ENCODE measurements around the gene PDIA5.
"Not testable (repeated sequence)": the region's sequence is repeated elsewhere in the genome, so short reads cannot be mapped to it uniquely, and the experiment has no call there.

PDIA5 gene

DNA sequence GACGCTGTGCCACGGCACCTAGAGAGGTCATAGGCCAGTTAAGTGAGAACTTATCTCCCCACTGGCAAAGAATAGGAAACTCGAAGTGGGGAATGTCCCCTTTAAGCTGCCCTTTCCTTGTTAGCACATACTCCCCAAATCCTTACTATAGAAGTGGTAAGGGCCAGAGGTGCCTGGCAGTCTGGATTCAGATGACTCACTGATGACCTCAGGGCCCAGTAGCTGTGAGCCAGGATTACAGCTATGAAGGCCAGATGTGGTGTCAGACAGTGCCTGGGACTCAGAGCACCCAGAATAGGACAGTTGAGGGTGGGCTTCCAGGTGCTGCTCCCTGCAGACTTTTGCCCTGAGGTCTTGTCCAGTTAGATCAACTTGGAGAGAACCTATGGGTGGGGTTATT, 37.7 kb downstream of the PDIA5 start:
- Histone ChIP-seq H3K9me3 (ENCODE audit: control insufficient read depth, low read length) (no peaks in the 10 kb centered on the region), H3K9ac (ENCODE audit: low read length) (no peak overlapping the region), H3K27me3 (ENCODE audit: control insufficient read depth, insufficient read depth, low read length) (no peaks in the 10 kb centered on the region), H3K4me1 (ENCODE audit: control insufficient read depth, insufficient read depth, low read length) (peaks cover 12% of the 10 kb centered on the region), H3K4me3 (ENCODE audit: low read length) (no peak overlapping the region), H3K36me3 (ENCODE audit: control insufficient read depth, insufficient read depth, low read length) (peaks cover 33% of the 10 kb centered on the region)

DNA sequence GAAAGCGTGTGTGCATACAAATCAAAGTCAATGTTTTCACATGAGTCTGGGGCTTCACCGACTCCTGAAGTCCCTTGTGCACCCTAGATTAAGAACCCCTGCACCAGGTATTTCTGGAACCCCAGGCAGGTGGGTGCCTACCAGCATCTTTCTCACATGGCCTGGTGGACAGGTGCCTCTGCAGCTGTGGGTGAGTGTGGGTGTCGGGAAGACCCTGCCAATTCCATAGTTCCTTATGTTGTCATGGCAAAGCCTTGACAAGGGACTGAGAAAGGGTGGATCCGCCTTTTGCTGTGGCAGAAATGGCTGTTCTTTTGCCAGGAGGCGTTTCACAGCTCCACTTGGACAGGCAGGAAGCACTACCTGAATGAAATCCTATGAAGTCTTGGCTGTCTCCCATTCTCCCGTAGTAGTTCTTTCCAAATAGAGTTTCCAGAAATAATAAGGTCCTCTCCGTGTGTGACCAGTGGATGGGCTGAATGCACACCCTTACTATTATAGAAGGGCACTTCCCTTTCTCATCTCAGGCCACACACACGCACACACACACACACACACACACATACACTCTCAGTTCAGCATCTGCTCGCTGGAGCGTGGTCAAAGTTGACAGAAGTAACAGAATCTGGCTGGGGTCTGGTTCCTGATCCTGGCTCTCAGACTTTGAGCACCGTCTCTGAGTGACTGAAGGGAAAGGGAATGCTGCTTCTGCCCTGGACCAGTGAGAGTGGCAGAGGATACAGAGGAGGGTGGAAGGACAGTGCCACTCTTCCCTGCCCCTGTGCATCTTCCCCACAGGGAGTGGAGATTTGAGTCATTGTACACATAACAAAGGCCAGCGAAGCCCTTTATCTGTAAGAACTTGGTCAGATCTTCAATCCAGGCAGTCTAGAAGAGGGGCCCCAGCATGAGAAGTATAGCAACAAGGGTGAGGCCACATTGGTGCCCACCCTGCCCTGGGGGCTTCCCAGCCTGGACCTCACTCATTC, 38.7 kb downstream of the PDIA5 start:
- H3K36me3 ChIP-seq (ENCODE audit: control insufficient read depth, insufficient read depth, low read length) = peaks cover 32% of the 10 kb centered on the region
- H3K4me3 ChIP-seq (ENCODE audit: low read length) = no peak overlapping the region
- H3K27me3 ChIP-seq (ENCODE audit: control insufficient read depth, insufficient read depth, low read length) = no peaks in the 10 kb centered on the region
- H3K9me3 ChIP-seq (ENCODE audit: control insufficient read depth, low read length) = no peaks in the 10 kb centered on the region
- H3K9ac ChIP-seq (ENCODE audit: low read length) = no peak overlapping the region
- H3K4me1 ChIP-seq (ENCODE audit: control insufficient read depth, insufficient read depth, low read length) = peaks cover 12% of the 10 kb centered on the region

DNA sequence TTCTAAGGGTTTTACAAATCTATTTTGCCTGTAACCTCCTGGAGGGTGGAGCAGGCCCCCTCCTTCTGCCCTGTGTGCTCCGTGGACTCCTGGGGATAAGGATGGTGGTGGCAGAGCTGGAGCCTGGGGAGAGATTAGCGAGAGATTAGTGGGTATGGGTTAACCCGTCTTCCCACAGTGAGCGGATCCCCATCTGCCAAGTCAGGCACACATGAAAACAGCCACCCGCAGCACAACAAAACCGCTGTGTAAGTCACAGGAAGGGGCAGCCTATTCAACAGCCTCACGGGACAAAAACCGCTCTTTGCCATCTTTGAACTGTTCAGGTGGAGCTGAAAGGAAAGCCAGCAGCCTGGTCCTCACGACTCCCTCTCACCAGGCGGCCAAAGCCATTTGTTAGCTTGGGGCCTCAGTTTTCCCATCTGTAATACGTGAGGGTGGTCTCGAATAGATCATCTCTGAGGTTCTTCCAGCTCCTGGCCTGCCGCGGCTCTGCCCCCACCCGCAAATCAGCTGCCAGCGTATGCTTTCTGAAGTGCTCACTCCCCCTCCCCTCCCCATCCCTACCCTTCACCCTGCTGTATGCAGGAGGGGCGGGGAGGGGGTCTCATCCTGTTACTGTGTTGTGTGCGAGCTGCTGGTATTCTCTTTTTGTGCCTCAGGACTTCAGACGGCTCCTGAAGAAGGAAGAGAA, 43.6 kb downstream of the PDIA5 start:
- H3K4me1 ChIP-seq (ENCODE audit: control insufficient read depth, insufficient read depth, low read length) = no peaks in the 10 kb centered on the region
- H3K36me3 ChIP-seq (ENCODE audit: control insufficient read depth, insufficient read depth, low read length) = peaks cover 35% of the 10 kb centered on the region

DNA sequence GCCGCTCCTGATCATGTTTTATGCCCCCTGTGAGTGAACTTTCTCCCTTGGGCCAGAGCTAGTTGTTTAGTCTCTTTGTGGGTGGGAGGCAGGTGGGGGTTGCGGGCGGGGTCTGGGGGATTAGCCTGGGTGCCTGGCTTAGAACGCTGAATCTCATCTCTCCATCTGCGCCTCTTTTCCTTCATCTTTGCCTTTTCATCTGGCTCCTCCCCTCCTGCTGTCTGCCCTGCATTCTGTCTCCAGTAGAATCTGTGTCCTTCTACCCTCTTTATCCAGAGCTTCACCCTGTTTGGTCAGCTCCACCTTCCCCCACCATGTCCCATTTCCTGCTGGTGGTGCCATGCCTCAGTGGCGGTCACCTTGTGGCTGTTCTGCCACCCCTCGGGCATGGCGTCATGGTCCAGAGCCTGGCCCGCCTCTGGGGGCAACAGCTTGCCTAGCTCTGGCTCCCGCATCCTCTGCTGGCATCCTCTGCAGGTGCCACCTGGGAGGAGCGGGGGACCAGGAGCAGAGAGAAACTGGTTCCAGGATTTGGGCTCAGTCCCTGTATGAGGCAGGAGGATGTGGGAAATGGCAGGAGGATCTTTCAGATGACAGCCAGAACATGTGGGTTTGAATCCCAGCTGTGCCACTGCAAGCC, 44.3 kb downstream of the PDIA5 start:
- Histone ChIP-seq H3K4me3 (ENCODE audit: low read length) (no peak overlapping the region), H3K4me1 (ENCODE audit: control insufficient read depth, insufficient read depth, low read length) (no peaks in the 10 kb centered on the region), H3K36me3 (ENCODE audit: control insufficient read depth, insufficient read depth, low read length) (peaks cover 29% of the 10 kb centered on the region), H3K9me3 (ENCODE audit: control insufficient read depth, low read length) (no peaks in the 10 kb centered on the region), H3K9ac (ENCODE audit: low read length) (no peak overlapping the region), H3K27me3 (ENCODE audit: control insufficient read depth, insufficient read depth, low read length) (no peaks in the 10 kb centered on the region)

More for the DNA sequence above, 43.6 kb downstream of the PDIA5 start:
- no peak overlapping the region for H3K9ac ChIP-seq (ENCODE audit: low read length)
- no peak overlapping the region for H3K4me3 ChIP-seq (ENCODE audit: low read length)
- H3K9me3 ChIP-seq (ENCODE audit: control insufficient read depth, low read length) = no peaks in the 10 kb centered on the region
- no peaks in the 10 kb centered on the region for H3K27me3 ChIP-seq (ENCODE audit: control insufficient read depth, insufficient read depth, low read length)

DNA sequence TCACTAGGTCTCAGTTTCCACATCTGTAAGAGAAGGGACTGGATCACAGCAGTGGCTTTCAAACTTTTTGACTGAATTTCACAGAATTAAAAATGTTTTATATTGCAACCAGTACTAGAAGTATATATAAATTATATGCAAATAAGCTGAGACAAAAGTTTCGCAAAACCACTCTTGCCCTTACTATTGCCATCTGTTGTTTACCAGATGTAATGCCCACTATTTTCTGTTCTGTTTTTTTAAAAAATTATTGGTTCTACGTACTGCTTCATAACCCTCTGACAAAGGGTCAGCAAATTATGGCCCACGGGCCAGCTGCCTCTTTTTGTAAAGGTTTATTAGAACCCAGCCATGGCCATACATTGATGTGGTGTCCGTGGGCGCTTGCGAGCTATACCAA, 44.8 kb downstream of the PDIA5 start:
- Histone ChIP-seq H3K9ac (ENCODE audit: low read length) (no peak overlapping the region), H3K4me3 (ENCODE audit: low read length) (no peak overlapping the region), H3K36me3 (ENCODE audit: control insufficient read depth, insufficient read depth, low read length) (peaks cover 30% of the 10 kb centered on the region), H3K9me3 (ENCODE audit: control insufficient read depth, low read length) (no peaks in the 10 kb centered on the region), H3K27me3 (ENCODE audit: control insufficient read depth, insufficient read depth, low read length) (no peaks in the 10 kb centered on the region), H3K4me1 (ENCODE audit: control insufficient read depth, insufficient read depth, low read length) (no peaks in the 10 kb centered on the region)

DNA sequence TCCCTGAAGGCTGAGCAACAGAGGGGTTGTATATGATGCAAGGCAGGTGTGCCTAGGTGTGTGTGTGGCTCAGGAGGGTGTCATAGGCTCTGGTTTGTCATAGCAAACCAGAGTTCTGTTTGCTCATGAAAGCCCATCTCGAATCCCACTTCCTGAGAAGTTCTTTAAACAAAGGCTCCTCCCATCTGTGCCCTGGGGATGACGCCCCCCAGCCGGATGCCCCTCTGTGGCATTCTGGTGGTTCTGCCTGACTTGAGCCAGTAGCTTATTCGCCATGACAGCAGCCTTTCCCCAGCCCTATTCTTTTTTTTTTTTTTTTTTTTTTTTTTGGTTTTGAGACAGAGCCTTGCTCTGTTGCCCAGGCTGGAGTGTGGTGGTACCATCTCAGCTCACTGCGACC, 45.4 kb downstream of the PDIA5 start:
- no peak overlapping the region for H3K4me3 ChIP-seq (ENCODE audit: low read length)
- H3K36me3 ChIP-seq (ENCODE audit: control insufficient read depth, insufficient read depth, low read length) = peaks cover 27% of the 10 kb centered on the region
- H3K9me3 ChIP-seq (ENCODE audit: control insufficient read depth, low read length) = no peaks in the 10 kb centered on the region
- no peaks in the 10 kb centered on the region for H3K27me3 ChIP-seq (ENCODE audit: control insufficient read depth, insufficient read depth, low read length)
- no peak overlapping the region for H3K9ac ChIP-seq (ENCODE audit: low read length)
- no peaks in the 10 kb centered on the region for H3K4me1 ChIP-seq (ENCODE audit: control insufficient read depth, insufficient read depth, low read length)

DNA sequence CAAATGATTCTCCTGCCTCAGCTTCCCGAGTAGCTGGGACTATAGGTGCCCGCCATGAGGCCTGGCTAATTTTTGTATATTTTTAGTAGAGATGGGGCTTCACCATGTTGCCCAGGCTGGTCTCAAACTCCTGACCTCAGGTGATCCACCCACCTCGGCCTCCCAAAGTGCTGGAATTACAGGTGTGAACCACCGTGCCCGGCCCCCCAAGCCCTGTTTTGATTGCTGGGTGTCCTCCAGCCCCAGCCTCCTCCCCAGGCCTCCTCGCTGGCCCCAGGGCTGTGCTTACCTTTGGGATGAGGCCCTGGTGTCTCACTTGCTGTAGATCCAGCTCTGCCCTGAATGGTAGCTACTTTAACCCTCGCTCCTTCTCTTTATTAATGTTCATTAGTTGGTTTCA, 45.8 kb downstream of the PDIA5 start:
- H3K4me3 ChIP-seq (ENCODE audit: low read length); H3K9ac ChIP-seq (ENCODE audit: low read length); H3K9me3 ChIP-seq (ENCODE audit: control insufficient read depth, low read length); H3K27me3 ChIP-seq (ENCODE audit: control insufficient read depth, insufficient read depth, low read length); H3K4me1 ChIP-seq (ENCODE audit: control insufficient read depth, insufficient read depth, low read length): not testable (repeated sequence)
- H3K36me3 ChIP-seq (ENCODE audit: control insufficient read depth, insufficient read depth, low read length) = peaks cover 23% of the 10 kb centered on the region

DNA sequence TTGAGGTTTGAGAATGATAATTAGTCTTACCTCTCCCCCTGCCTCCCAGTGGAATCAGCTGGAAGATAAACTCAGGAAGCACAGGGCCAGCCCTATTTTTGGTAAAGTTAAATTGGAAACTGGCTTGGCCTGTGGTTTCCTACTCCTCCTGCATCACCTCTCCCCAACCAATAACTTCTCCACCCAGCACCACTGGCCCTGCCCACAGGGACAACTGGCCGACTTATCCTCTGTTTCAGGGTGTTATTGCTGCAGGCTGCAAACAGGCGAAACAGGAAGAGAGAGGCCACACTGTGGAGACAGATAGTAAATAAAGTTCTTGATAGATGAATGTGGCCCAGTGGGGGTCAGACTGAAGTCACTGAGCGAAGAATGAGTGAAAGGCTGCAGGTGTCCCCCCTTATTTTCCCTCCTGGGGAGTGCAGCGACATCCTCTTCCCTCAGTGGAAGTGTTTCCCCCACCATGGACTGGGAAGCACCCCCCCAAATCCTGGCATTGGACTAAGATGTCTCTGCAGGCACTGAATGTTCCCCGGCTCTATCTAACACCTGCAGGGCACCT, 47.1 kb downstream of the PDIA5 start:
- Histone ChIP-seq H3K27me3 (ENCODE audit: control insufficient read depth, insufficient read depth, low read length) (no peaks in the 10 kb centered on the region), H3K4me1 (ENCODE audit: control insufficient read depth, insufficient read depth, low read length) (no peaks in the 10 kb centered on the region), H3K9ac (ENCODE audit: low read length) (no peak overlapping the region), H3K9me3 (ENCODE audit: control insufficient read depth, low read length) (no peaks in the 10 kb centered on the region), H3K36me3 (ENCODE audit: control insufficient read depth, insufficient read depth, low read length) (peaks cover 20% of the 10 kb centered on the region), H3K4me3 (ENCODE audit: low read length) (no peak overlapping the region)

DNA sequence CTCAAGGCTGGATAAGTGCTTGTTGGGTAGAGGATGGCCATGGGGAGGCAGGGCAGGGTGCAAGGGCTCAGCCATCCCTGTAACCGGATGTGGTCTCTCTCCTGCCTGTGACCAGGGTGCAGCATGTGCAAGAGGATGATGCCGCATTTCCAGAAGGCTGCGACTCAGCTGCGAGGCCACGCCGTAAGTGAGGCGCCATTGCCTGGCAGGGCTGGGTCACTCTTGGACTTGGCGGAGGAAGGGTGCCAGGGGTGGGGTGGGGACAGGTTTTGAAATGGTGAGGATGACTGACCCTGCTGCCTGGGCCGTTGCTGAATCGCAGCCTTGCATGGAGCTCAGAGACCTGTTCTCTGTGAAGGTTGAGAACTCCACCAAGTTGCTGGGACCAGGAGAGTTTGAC, 49.3 kb downstream of the PDIA5 start:
- peaks cover 17% of the 10 kb centered on the region for H3K36me3 ChIP-seq (ENCODE audit: control insufficient read depth, insufficient read depth, low read length)
- H3K4me1 ChIP-seq (ENCODE audit: control insufficient read depth, insufficient read depth, low read length) = no peaks in the 10 kb centered on the region

DNA sequence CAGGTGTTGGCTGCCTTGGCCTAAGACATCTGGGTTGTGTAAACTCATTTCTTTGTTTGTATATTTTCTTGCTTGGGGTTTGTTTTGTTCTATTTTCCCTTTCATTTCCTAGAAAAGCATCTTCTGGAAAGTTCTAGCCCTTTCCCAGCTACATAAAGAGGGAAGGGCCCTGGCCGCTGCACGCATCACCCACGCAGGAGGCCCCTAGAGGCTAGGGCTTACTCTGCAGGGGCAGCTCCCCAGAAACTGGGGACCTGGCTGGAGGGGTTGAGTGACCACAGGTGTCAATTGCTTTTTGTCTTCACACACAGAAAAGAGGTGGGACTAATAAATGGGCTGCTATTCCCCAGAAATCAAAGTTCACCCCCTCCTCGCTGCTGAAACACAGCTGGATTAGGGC, 52.6 kb downstream of the PDIA5 start:
- H3K4me3 ChIP-seq (ENCODE audit: low read length) = no peak overlapping the region
- no peak overlapping the region for H3K9ac ChIP-seq (ENCODE audit: low read length)
- no peaks in the 10 kb centered on the region for H3K4me1 ChIP-seq (ENCODE audit: control insufficient read depth, insufficient read depth, low read length)
- peaks cover 19% of the 10 kb centered on the region for H3K36me3 ChIP-seq (ENCODE audit: control insufficient read depth, insufficient read depth, low read length)
- H3K27me3 ChIP-seq (ENCODE audit: control insufficient read depth, insufficient read depth, low read length) = no peaks in the 10 kb centered on the region
- H3K9me3 ChIP-seq (ENCODE audit: control insufficient read depth, low read length) = no peaks in the 10 kb centered on the region

More for the DNA sequence above, 49.3 kb downstream of the PDIA5 start:
- no peak overlapping the region for H3K4me3 ChIP-seq (ENCODE audit: low read length)
- H3K9ac ChIP-seq (ENCODE audit: low read length) = no peak overlapping the region
- H3K9me3 ChIP-seq (ENCODE audit: control insufficient read depth, low read length) = no peaks in the 10 kb centered on the region
- no peaks in the 10 kb centered on the region for H3K27me3 ChIP-seq (ENCODE audit: control insufficient read depth, insufficient read depth, low read length)

DNA sequence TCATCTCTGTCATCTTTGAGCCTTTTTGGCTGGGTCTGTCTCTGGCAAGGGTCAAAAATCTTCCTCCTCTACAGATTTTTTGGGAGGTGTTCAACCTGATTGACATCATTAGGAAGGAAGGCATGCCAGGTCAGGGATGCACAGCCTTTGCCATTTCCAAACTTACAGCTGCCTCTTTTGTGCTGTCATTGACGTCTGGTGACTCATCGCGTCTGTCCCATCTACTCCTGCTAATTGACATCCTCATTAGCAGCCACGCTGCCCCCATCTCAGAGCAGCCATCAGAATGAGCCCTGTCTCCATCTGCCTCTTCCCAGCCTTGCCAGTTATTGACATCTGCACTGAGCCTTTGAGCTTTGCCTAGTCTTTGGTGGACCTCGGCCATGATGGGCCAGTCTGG, 53.0 kb downstream of the PDIA5 start:
- H3K36me3 ChIP-seq (ENCODE audit: control insufficient read depth, insufficient read depth, low read length) = peaks cover 15% of the 10 kb centered on the region
- H3K27me3 ChIP-seq (ENCODE audit: control insufficient read depth, insufficient read depth, low read length) = no peaks in the 10 kb centered on the region
- no peak overlapping the region for H3K4me3 ChIP-seq (ENCODE audit: low read length)
- H3K9ac ChIP-seq (ENCODE audit: low read length) = no peak overlapping the region
- H3K9me3 ChIP-seq (ENCODE audit: control insufficient read depth, low read length) = no peaks in the 10 kb centered on the region
- no peaks in the 10 kb centered on the region for H3K4me1 ChIP-seq (ENCODE audit: control insufficient read depth, insufficient read depth, low read length)

DNA sequence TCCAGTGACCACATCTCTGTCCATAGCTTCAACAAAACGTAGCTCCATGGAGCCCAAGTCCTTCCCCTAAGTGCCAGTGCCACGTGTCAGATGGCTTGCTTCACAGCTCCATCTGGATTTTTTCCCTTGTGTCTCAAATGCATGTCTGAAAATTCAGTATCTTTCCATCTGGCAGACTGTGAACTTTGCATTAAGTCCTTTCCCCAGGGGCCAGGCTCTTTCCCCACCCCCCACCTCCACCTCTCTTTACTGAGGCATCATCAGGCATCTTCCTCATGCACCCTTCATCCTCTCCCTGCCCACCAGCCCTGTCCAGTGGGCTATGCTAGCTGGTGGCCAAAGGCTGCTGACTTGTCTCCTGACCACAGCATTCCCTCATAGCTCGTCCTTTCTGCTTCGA, 53.7 kb downstream of the PDIA5 start:
- peaks cover 12% of the 10 kb centered on the region for H3K36me3 ChIP-seq (ENCODE audit: control insufficient read depth, insufficient read depth, low read length)
- no peak overlapping the region for H3K9ac ChIP-seq (ENCODE audit: low read length)
- no peaks in the 10 kb centered on the region for H3K4me1 ChIP-seq (ENCODE audit: control insufficient read depth, insufficient read depth, low read length)
- H3K27me3 ChIP-seq (ENCODE audit: control insufficient read depth, insufficient read depth, low read length) = no peaks in the 10 kb centered on the region
- H3K9me3 ChIP-seq (ENCODE audit: control insufficient read depth, low read length) = no peaks in the 10 kb centered on the region
- no peak overlapping the region for H3K4me3 ChIP-seq (ENCODE audit: low read length)

All from mucosa of stomach (tissue), 1 donor.